Measurements from ENCODE around the gene OR10S1.
"Not testable (repeated sequence)": the region's sequence is repeated elsewhere in the genome, so short reads cannot be mapped to it uniquely, and the experiment has no call there.

OR10S1 gene, protein sequence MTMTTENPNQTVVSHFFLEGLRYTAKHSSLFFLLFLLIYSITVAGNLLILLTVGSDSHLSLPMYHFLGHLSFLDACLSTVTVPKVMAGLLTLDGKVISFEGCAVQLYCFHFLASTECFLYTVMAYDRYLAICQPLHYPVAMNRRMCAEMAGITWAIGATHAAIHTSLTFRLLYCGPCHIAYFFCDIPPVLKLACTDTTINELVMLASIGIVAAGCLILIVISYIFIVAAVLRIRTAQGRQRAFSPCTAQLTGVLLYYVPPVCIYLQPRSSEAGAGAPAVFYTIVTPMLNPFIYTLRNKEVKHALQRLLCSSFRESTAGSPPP
- total RNA-seq: 0 to 0.66 (median 0) reads per million in 17 experiments

DNA sequence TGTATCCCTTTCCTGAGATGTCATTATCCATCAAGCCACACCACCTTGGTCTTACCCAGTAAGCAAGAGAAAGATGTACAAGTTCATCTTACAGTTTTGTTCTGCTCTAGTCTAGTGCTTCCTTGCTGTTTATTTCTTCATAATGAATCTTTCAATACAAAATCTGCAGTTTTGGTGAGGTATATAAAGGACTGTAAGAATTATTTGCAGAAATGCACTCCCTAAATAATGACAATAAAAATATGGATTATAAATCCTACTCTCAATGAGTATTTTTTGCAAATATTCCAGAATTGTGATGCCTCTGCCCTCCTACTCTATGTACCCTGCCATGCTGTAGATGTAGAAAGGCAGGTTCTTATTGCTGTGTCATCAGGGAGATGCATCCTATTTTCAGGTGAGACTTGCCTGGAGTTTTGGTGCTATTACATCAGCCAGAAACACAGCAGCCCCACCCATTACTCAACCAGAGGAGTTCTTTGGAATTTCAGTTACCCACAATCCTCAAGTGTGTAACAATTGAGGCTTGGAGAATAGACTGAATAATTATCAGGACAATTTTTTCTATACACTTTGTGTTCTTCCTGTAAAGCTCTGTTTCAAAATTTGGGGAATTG lies at the start of gene OR10S1:
OR10S1 (minus strand) TSS at position 51 of the 617 bp plus-strand sequence. CDS start 117 bp downstream, outside the sequence.
- no peak for DNase-seq

DNA sequence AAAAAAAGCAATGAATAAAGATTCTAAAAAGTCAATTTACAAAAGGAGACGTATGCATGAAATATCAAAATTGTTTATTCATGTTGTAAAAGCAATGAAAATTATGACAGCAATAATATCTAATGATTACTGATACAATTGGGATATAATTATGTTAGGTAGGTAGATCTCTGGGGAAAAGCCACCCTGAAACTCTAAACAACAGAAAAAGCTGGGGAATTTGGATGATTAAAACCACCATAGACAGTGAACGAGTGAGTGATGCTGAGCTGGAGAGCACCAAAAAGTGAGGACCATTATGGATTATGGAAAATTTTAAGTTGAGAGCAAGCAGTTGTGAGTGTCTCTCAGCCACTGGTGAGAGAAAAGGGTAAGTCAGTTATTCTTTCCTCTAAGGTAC lies 48.9 kb upstream of the OR10S1 start, which contains the start of gene OR10G8:
OR10G8 (plus strand) TSS at position 301 of the 400 bp plus-strand sequence. CDS start 2,825 bp downstream, outside the sequence.
- DNase-seq: no peak

DNA sequence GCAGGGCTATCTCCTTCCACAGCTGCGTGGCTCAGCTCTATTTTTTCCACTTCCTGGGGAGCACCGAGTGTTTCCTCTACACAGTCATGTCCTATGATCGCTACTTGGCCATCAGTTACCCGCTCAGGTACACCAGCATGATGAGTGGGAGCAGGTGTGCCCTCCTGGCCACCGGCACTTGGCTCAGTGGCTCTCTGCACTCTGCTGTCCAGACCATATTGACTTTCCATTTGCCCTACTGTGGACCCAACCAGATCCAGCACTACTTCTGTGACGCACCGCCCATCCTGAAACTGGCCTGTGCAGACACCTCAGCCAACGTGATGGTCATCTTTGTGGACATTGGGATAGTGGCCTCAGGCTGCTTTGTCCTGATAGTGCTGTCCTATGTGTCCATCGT lies 38.3 kb upstream of the OR10S1 start:
- DNase-seq: not testable (repeated sequence)

DNA sequence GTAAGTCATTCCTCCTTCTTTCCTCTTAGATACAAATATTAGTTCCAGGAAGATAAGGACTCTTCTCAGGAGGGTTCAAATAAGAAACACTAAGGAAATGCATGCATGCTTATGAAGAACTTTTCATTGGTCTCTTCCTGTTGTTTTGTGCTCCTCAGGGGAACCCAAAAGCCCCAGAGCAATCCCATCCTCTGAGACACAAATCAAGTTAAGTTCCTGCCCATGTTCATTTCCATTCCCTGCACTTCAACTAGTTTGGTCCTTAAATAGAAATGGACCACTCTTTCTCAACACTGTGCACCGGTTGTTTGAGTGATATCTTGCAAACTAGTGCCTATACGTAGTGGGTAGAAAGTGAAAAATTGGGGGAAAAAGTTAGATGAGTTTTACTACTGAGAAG lies 35.1 kb upstream of the OR10S1 start, which contains the start of gene OR10G4:
OR10G4 (plus strand) TSS at position 301 of the 400 bp plus-strand sequence. CDS start 2,578 bp downstream, outside the sequence.
- DNase-seq: no peak

DNA sequence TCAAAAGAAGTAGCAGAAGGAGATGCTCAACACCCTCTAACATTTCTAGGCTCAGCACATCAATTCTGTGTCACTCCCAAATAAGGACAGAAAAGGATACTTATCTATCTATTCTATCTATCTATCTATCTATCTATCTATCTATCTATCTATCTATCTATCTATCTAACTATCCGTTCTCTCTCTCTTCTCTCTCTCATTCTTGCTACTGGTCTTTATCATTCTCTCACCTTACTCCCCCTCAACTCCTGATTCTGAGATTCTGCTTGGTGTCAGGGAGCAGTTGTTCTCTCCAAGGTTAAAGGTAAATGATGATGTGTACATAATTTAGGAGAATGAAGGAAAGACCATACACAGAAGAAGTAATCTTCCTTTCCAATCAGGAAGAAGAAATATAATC lies 17.5 kb upstream of the OR10S1 start, which contains the start of gene OR10G6:
OR10G6 (minus strand) TSS at position 43 of the 400 bp plus-strand sequence; CDS start at position 43, 0 bp downstream.
- DNase-seq: no peak

DNA sequence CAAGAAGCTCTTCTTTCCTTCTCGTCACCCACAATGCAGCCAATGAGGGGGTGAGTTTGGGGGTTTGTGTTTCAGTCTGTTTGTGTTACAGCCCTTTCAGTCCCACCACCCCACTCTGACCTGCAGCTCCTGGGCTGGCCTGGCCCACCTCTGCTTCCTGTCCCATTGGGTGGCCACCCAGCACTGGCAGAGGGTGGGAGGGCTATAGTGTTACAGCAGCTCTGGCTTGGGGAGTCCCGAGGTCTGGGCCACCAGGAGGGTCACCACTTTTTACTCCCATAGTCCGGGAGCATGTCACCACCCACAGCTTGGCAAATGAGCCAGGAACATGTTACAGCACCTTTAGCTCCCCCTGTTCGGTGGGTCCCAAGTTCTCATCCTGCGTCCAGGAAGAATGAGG lies 1.7 kb upstream of the OR10S1 start:
- no peak for DNase-seq

DNA sequence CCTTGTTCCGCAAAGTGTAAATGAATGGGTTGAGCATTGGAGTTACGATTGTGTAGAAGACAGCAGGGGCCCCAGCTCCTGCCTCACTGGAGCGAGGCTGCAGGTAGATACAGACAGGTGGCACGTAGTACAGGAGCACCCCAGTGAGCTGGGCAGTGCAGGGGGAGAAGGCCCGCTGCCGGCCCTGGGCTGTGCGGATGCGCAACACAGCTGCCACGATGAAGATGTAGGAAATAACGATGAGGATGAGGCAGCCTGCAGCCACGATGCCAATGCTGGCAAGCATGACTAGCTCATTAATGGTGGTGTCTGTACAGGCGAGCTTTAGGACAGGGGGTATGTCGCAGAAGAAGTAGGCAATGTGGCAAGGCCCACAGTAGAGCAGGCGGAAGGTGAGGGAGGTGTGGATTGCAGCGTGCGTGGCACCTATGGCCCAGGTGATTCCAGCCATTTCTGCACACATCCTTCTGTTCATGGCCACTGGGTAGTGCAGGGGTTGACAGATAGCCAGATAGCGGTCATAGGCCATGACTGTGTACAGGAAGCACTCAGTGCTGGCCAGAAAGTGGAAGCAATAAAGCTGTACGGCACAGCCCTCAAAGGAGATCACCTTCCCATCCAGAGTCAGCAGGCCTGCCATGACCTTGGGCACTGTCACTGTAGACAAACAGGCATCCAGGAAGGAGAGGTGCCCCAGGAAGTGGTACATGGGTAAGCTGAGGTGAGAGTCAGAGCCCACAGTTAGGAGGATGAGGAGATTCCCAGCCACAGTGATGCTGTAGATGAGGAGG lies 616 bp downstream of the OR10S1 start:
- no peak for DNase-seq

DNA sequence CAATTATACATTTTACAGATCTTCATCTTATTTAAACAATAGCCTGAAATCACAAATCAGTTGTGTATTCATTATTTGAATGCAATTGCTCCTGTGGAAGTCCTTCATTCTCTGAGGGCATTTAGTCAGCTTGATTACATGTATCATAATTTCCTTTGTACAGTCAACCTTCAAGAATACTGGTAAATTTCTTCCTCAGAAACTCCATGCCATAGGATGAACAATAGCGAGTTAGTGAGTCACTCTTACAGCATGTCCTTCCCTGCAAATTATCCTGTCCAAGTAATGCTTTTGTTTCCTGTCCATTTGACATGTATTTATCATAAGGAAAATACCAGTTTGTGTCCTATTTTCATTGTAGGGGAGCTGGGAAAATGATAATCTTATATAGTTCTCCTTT lies 3.8 kb downstream of the OR10S1 start:
- DNase-seq: no peak

DNA sequence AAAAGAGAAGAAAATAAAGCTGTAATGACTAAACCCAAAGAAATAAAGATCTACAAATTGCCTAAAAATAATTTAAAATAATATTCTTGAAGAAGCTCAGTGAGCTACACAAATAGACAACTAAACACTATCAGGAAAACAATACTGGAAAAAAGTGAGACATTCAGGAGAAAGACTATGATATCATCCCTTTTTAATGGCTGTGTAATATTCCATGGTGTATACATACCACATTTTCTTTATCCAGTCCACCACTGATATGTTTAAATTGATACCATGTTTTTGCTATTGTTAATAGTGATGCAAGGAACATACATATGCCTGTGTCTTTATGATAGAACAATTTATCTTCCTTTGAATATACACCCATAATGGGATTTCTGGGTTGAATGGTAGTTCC lies 20.8 kb downstream of the OR10S1 start:
- DNase-seq: no peak

DNA sequence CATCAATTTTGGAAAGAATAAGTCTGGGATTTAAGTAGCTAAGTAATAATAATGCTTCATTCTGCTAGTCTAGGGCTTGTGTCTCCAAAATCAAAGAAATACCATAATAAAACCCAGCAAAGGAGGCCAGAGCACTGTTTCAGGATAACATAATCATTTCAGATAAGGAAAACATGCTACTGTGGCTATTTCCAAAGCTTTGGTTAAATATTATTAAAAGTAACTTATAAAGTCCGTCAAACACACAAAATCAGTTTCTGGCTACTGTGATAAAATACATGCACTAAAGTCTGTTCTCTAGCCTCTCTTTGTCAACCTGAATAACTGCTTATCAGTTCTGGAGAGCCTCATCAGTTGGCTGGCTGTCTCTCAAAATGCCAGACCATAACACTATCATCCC lies 32.4 kb downstream of the OR10S1 start:
- no peak for DNase-seq

DNA sequence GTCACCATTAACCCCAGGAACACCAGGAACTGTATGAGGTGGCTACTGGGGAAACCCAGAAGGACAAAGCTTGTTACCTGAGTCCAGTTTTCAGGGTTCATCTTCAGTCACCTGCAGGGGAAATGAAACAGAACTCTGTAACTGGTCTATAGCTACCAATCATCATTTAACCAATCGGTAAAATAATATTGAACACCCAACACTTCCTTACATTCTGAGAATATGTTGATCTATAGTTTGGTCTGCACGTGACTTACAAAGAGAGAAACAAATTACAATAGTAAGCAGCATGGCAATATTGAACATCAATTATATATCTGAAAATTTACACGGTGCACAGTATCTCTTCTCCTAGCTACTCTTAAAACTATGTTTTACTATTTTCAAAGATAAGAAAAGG lies 33.8 kb downstream of the OR10S1 start, which contains the start of gene OR6T1:
OR6T1 (minus strand) TSS at position 101 of the 400 bp plus-strand sequence; CDS start at position 101, 0 bp downstream.
- no peak for DNase-seq

DNA sequence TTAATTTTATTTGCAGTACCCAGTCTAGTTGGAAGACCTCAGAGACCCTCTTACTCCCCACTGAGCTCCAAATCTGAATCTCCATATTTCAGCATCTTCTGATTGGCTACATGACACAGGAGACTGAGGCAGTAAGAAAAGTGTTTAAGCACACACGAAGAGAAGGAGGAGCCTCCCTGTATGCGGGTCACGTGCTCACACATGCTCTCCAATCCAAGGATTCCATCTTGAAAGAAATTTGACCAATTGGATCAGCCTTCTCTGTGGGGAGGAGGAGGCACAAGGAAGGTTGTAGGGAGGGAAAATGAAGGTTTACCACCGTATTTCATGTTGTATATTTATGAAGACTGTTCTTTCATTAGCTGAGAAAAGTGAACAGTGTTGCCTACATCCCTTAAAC lies 35.2 kb downstream of the OR10S1 start:
- DNase-seq: no peak

DNA sequence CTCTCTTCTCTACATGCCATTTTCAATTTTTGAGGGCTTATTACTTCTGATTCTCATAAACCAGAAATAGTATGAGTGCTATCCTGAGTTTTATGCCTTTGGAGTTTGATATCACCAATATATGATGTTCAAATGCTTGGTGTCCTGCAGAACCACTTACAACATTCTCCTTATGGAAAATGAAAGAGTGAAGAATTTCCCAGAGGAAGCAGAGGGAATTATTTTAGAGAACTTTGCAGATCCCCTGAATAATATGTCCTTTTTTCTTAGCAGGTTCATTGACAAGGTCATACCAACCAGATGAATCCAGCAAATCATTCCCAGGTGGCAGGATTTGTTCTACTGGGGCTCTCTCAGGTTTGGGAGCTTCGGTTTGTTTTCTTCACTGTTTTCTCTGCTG lies 38.3 kb downstream of the OR10S1 start, which contains the start of gene OR4D5:
OR4D5 (plus strand) TSS at position 301 of the 400 bp plus-strand sequence; CDS start at position 301, 0 bp downstream.
- no peak for DNase-seq

Data from suppressor macrophage (primary cell).